EL (cell line): Measurements from ENCODE around the gene GOLGA6L2.
"Not testable (repeated sequence)": the region's sequence is repeated elsewhere in the genome, so short reads cannot be mapped to it uniquely, and the experiment has no call there.

ENCODE experiments used
- DNase-seq: peaks from one replicate; pipeline ENCODE4 v3.0.0-alpha.2; 2016

GOLGA6L2 gene

DNA sequence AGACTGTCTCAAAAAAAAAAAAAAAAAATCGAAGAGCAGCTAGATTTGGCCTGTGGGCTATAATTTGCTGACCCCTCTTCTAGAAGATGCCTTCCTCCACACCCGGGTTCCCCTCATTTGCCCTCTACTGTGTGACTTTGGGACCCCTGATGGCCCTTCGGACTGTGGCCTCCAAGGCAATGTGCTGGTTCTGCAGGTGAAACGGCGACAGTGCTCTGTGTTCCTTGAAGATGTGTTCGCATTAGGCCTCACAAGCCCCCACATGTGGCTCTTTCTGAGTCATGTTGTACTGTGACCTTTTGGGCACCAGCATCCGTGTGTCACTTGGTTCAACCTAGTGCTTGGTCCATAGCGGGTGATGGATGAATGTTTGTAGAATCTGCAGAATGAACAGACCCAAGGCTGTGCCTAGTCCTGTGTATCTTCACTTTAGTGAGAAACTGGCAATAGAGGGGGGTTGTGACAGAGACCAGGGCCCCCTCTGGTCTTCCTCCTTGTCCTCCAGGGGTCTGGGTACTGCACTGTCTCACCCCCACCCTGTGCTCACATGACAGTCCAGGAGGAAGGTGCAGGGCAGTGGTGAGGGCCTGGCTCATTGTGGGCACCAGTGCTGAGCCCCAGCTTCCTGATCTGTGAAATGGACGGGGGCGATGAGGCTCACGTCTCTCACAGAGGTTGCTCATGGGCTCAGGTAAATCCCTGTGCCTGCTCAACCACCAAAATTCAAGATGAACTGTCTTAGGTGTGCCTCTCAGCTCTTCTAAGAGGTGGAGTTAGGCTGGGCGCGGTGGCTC lies 22.7 kb downstream of the GOLGA6L2 start:
- no peak for DNase-seq

DNA sequence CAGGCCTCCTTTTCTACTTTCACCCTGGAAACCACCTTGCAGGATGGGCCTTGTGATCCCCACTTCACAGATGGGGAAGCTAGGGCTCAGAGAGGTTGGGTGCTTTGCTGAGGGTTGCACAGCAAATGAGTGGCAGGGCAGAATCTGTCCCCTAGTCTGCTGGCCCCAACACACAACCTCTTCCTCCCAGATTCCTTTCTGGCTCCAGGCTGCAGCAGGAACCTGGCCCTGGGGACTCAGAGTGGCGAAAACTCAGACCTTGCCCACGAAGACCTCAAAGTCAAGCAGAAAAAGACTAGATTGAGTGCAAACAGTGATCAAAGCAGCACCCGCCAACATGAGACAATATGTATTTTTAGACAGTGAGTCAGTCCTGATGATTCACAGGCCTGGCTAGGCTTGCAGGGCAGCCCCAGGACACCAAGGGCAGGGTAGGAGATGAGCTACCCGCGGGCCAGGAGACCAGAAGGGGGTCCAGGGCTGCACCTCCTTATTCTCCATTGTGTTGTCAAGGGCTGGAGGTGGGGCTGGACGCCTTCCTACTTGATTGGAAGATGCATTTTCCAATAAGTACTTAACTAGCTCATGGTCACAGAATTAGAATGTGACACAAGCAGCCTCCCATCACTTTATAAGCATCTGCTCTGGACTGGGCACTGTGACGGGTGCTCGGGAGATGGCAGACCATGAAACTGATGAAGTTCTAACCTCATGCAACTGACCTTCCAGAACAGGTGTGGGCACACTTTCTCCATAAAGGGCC lies 23.9 kb downstream of the GOLGA6L2 start:
- DNase-seq, result peak; percentile 8

- no peak for DNase-seq
These were observed 24.7 kb downstream of the GOLGA6L2 start for GRCh38 chr15:23422099-23422945.

GRCh38 chr15:23420806-23421575 lies 26.1 kb downstream of the GOLGA6L2 start:
- DNase-seq, result no peak

DNA sequence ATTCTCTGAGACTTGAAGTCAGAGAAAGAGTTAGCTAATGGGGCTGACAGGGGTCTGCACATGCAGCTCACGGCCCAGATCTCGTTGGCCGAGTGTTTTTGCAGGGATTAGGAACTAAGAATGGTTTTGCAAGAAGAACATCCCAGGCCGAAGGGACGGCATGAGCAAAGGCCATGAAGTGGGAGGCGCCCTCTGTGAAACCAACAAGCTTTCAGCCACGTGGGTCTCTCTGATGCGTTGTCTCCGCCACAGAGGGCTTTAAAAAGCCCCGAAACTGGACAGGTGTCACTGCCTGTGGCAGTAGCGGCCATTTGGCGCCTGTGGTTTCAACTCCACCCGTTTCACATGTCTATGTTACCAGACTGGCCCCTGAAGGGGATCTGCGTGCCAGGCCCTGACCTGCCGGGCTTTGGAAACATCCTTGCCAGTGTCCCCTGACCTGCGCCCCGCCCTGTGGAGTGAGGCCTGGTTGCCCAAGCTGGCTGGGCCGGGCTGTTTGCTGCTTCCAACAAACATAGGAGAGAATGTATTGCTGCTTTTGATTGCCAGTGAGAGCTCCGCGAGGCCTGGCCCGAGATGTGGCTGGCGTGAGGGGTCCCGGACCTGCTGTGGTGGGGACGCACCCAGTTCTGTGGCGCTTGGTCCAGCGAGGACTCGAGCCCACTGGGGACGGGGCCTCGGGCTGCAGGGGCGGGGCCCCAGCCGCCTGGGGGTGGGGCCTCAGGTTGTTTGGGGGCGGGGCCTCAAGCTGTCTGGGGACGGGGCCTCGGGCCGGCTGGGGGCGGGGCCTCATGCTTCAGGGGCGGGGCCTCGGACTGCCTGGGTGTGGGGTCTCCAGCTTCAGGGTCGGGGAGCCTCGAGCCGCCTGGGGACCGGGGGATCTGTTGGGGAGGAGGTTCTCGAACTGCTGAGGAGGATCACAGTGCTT lies 30.4 kb downstream of the GOLGA6L2 start:
- no peak for DNase-seq

DNA sequence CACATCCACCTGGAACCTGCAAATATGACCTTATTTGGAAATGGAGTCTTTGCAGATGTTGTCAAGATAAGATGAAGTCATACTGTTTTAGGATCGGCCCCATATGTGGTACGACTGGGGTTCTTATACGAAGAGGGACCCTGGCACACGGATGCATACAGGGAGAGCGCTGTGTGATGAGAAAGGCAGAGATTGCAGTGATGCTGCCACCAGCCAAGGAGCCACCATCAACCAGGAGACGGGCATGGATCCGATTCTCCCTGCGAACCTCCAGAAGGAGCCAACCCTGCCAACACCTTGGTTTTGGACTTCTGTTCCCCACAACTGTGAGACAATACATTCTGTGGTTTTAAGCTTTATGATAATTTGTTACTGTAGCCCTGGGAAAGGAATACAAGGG lies 31.2 kb downstream of the GOLGA6L2 start:
- DNase-seq, result not testable (repeated sequence)

DNA sequence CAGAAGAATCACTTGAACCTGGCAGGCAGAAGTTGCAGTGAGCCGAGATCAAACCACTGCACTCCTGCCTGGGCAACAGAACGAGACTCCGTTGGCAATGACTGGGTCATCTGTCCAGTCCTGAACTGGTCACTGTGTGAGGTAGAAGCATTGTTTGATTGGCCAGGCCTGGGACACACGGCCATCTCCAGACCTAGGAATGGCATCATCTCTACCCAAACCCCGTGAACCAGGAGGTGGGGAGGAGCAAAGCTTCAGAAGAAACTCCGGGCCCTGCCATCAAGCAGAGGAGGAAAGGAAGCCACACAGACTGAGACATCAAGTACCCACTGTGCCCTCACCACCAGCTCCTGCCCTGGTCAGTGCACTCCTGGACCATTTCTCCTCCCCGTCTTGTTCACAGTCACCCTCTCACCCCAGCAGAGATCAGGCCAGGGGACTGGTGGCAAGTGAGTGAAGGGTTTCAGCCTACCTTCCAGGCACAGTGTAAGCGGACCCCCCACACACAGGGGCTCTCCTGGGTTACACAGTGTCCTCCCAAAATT lies 31.6 kb downstream of the GOLGA6L2 start:
- DNase-seq, result no peak

- not testable (repeated sequence) for DNase-seq
These were observed 34.0 kb downstream of the GOLGA6L2 start for GRCh38 chr15:23412881-23413600.

DNA sequence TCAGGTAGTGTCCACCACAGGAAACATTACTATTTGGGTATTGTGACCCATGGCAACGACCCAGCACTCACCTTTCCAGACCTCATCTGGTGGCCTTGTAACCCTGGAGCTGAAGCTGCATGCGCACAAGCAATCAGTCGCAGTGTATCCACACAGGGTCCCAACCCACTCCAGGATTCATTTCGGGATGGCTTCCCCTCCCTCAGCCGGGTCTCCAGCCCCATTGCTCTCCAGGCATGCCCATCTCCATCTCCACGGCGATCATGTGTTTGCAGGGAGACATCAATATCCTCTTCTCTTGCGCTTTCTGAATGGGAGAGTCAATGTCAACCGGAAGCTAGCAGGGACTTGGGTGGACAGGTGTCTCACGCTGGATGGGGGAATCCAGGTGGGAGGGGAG lies 35.2 kb downstream of the GOLGA6L2 start:
- DNase-seq, result no peak

DNA sequence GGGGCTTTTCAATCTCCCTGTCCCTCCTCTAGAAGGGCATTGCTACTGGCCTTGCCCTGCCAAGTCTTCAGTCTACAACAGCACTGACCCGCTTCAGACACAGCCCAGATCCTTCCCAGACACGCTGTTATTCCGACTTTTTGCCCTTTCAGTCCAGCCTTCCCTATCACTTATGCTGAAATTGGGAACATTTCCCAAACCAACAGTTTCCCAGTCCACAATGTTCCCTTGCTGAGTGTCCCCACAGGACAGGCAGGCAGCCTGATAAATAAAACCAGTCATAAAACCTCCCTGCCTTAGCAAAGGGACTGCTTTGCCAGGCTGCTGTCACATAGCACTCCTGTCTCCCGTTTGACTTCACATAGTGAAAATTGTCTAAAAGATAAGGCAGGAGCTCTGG lies 43.5 kb downstream of the GOLGA6L2 start:
- no peak for DNase-seq

- DNase-seq, result no peak
These were observed 44.5 kb downstream of the GOLGA6L2 start for GRCh38 chr15:23402544-23402943.

GRCh38 chr15:23402140-23402539 lies 44.9 kb downstream of the GOLGA6L2 start:
- no peak for DNase-seq

GRCh38 chr15:23401627-23402026 lies 45.4 kb downstream of the GOLGA6L2 start:
- no peak for DNase-seq

DNA sequence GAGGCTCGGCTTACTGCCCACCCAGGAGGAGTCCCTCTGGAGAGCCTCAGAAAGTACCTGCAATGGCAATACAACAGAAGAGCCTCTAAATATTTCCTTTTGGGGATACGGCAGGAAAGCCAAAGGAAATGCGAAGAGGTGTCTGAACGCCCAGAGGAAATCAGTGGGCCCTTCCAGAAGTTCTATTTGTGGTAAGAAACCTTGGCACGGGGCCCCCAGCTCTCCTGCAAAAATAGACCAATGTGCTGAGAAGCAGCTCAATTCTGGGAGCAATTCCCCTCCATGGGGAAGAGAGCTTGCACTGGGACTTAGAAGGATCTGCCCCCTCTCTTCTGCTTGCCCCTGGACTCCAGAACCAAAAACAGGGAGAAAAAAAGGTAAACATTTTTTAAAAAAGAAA lies 47.8 kb downstream of the GOLGA6L2 start:
- DNase-seq, result not testable (repeated sequence)

DNA sequence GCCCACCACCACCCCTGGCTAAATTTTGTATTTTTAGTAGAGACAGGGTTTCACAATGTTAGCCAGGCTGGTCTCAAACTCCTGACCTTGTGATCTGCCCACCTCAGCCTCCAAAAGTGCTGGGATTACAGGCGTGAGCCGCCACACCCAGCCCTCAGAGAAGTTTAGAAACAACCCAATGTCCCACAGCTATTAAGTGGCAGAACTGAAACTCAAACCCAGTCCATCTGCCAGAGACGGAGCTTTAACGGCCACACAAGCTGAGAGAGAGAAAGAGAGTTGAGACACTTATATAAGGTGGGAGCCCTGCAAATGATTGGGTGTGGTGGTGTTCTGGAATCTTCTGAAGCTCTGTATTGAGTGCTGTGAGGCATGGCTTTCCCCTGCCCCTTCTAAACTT lies 48.7 kb downstream of the GOLGA6L2 start:
- DNase-seq, result not testable (repeated sequence)

DNA sequence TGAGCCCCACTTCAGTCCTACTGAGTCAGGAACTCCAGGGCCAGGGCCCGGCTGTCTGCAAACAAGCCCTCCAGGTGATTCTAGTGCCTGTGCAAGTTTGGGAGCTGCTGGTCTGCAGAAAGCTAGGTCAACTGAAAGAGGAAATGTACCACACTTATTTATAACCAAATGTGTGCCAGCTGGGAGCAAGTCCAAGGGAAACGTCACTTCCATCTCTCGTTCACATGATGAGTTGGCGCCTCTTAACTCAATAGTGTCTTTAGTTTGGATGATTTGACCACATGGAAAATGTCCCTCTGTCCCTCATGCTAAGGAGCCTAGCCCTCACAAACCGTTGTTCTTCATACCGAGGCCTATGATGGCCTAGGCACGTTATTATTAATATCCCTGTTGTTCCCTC lies 49.3 kb downstream of the GOLGA6L2 start:
- DNase-seq, result no peak

DNA sequence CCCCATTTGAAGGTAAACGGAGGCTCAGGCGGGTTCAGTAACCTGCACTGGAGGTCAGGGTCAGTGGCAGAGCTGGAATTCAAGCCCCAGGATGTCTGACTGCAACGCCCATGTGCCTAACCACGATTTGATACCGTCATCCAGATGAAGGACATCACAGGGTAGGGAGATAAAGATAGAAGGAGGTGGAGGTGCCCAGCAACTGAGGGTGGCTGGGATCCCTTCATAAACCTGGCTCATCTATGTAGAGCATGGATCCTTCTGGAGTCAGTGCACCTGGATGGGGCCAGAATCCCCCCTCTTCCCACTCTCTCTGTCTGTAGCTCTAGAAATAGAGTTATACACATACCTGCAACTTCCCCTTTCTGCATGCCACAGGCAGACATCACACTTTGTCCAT lies 51.2 kb downstream of the GOLGA6L2 start:
- DNase-seq, result no peak

DNA sequence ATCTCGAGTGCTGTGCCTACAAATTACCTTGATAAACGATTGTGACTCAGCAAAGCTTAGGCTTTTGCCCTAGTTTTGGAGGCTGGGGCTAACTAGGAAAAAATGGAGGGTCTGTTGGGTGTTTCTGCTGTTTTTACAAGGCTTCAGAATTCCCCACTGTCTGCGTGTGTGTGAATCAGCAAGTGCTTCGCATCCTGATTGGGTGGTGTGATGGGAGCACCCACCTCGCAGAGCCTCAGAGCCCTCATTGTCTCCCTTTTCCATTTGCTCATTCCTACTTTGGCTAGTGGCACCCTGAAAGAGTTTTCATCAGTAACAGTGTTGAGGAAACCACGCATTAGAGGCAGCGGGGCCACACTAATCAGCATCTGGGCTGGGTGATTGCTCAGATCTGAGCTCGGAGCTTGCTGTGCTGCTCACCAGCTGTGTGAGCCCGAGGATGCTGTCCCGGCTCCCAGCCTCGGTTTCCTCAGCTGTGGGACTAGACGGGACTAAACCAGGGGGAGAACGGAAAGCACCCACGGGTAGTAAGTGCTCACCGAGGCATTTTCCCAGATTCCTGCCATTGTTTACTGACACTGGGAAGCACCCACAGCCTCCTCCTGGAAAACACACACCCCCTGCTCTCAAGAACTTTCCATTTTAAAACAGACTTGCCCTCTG lies 51.9 kb downstream of the GOLGA6L2 start:
- DNase-seq, result no peak
